ENCODE measurements around the gene PRKCE. TPM values are rescaled to one million over a fixed set of nuclear protein-coding genes. Genes with fewer than 3 reads are reported as not detected.

Gene PRKCE
- total RNA-seq, 1 experiment from 2014 or later: 2.4 TPM

DNA sequence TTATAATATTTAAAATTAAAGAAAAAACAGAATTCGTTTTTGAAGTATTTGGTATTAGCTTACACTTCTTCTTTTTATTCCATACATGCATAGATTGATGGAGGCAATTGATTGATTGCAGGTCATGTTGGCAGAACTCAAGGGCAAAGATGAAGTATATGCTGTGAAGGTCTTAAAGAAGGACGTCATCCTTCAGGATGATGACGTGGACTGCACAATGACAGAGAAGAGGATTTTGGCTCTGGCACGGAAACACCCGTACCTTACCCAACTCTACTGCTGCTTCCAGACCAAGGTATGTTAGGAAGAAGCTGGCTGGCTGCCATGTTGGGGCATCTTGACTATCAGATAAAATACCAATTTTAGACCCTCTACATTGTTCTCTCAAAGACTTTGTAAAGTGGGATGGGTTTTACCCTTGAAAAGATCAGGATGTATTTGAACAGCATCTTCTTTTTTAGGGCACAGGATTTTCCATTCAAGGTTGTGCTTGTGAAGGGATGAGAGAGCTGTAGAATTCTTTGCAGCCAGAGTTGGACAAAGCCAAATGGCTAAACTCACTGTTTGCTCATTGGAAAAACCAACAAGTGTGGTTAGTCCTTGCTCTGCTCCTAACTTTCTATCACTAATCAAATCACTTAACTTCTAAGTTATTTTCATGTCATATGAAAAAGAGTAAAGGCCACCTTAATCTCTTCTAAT is 358.9 kb downstream of the PRKCE start:
- no TSS peak for BruUV-seq (replicated peaks)
- ChIA-PET CTCF (interaction anchor here (1.0 kb wide), 2 partner anchors 356 to 452 kb away, joined by 3 to 4 read pairs; no protein-coding TSS in a partner anchor), POLR2A (ENCODE audit: low non-redundant PET) (no interaction called here)
- Histone ChIP-seq H3K4me3 (ENCODE audit: low read depth, low read length, poor library complexity, severe bottlenecking) (no peak overlapping the region), H3K27ac (ENCODE audit: low read depth, low read length, poor library complexity, severe bottlenecking) (no peak overlapping the region), H3K27me3 (replicated peaks; ENCODE audit: insufficient read depth, low read depth, low read length, poor library complexity) (no peaks in the 10 kb centered on the region), H3K4me1 (ENCODE audit: insufficient read depth, low read length, poor library complexity, severe bottlenecking) (peaks cover 5% of the 10 kb centered on the region), H3K36me3 (ENCODE audit: insufficient read depth, low read length, poor library complexity, severe bottlenecking) (no peaks in the 10 kb centered on the region), H3K9me3 (ENCODE audit: low read depth, low read length, poor library complexity, severe bottlenecking) (no peaks in the 10 kb centered on the region)
- TF ChIP-seq, protein P1, sequence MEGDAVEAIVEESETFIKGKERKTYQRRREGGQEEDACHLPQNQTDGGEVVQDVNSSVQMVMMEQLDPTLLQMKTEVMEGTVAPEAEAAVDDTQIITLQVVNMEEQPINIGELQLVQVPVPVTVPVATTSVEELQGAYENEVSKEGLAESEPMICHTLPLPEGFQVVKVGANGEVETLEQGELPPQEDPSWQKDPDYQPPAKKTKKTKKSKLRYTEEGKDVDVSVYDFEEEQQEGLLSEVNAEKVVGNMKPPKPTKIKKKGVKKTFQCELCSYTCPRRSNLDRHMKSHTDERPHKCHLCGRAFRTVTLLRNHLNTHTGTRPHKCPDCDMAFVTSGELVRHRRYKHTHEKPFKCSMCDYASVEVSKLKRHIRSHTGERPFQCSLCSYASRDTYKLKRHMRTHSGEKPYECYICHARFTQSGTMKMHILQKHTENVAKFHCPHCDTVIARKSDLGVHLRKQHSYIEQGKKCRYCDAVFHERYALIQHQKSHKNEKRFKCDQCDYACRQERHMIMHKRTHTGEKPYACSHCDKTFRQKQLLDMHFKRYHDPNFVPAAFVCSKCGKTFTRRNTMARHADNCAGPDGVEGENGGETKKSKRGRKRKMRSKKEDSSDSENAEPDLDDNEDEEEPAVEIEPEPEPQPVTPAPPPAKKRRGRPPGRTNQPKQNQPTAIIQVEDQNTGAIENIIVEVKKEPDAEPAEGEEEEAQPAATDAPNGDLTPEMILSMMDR (conservative IDR thresholded peaks at IDR 0.05; ENCODE audit: low read depth, low read length): no peak
- TF ChIP-seq EZH2 (IDR thresholded peaks at IDR 0.05; ENCODE audit: borderline replicate concordance, low read depth, low read length, poor library complexity, severe bottlenecking): no peak
- no peak for DNase-seq (ENCODE audit: low spot score)
- intact Hi-C loops (cut with micrococcal nuclease; ENCODE audit: unreplicated experiment): loop anchor here (2.0 kb wide), 1 partner anchor 354 kb away; no protein-coding TSS in a partner anchor

DNA sequence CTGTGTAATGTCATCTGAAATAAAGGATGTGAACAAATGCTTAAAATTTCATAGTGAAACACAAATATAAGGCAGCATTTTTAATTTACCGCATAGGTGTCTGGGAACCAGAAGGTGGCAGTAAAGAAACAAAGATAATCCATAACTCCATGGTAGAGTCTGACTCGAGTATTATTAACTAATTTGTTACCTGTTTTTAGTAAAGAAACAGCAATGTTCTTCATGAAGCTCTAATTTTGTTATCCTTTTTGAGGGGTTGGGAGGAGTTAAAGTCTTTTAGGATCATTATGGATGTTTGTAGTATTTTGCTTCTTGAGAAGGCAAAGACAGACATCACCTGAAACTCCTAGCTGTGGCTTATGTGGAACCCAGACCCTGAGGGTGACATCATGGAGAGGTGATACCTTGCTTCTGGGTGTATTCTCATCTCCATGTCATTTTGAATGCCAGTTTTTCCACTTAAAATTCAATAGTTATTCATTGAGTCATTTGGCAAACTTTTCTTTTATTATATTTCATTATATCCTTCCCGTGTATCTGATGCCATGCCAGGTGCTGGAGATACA is 359.5 kb downstream of the PRKCE start:
- Histone ChIP-seq H3K4me1 (ENCODE audit: insufficient read depth, low read length, poor library complexity, severe bottlenecking) (peaks cover 12% of the 10 kb centered on the region), H3K4me3 (ENCODE audit: low read depth, low read length, poor library complexity, severe bottlenecking) (no peak overlapping the region), H3K36me3 (ENCODE audit: insufficient read depth, low read length, poor library complexity, severe bottlenecking) (no peaks in the 10 kb centered on the region), H3K27me3 (replicated peaks; ENCODE audit: insufficient read depth, low read depth, low read length, poor library complexity) (no peaks in the 10 kb centered on the region), H3K27ac (ENCODE audit: low read depth, low read length, poor library complexity, severe bottlenecking) (no peak overlapping the region), H3K9me3 (ENCODE audit: low read depth, low read length, poor library complexity, severe bottlenecking) (no peaks in the 10 kb centered on the region)
- DNase-seq (ENCODE audit: low spot score): peak; percentile 57
- no peak for TF ChIP-seq EZH2 (IDR thresholded peaks at IDR 0.05; ENCODE audit: borderline replicate concordance, low read depth, low read length, poor library complexity, severe bottlenecking)
- TF ChIP-seq, protein P1 (conservative IDR thresholded peaks at IDR 0.05; ENCODE audit: low read depth, low read length): peak; percentile 73
- POLR2A ChIA-PET (ENCODE audit: low non-redundant PET): no interaction called here
- intact Hi-C loops (cut with micrococcal nuclease; ENCODE audit: unreplicated experiment): loop anchor here (2.0 kb wide), 1 partner anchor 354 kb away; no protein-coding TSS in a partner anchor
- no TSS peak for BruUV-seq (replicated peaks)
- CTCF ChIA-PET: interaction anchor here (1.0 kb wide), 2 partner anchors 356 to 451 kb away, joined by 3 to 4 read pairs; no protein-coding TSS in a partner anchor

DNA sequence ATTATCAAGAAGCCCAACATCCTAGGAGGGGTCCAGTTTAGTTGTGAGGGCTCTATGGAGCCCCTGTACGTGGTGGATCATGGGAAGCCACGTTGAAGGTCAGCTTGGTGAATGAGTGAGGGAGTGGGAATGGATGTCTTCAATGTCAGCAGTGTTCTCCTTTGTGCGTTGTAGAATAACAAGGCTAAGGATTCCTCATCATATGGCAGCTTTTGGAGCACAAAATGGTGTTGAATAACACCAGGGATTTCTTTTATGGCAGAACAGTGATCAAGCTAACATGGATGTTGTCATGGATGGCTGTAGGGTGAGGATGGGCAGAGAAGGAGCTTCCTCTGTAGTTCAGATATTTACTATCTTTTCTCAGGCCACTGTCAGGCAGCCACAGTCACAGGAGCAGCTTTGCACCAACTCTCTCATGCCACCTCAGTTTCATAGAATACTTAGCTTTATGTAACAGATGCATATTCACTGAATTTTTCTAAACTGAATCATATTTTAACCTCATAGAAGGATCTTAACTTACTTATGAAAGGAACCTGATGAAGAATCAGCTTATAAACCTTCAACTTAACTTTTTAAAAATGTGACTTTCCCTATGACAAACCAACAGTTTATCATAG is 361.3 kb downstream of the PRKCE start:
- Histone ChIP-seq H3K9me3 (ENCODE audit: low read depth, low read length, poor library complexity, severe bottlenecking) (no peaks in the 10 kb centered on the region), H3K27me3 (replicated peaks; ENCODE audit: insufficient read depth, low read depth, low read length, poor library complexity) (no peaks in the 10 kb centered on the region), H3K4me1 (ENCODE audit: insufficient read depth, low read length, poor library complexity, severe bottlenecking) (peaks cover 14% of the 10 kb centered on the region), H3K27ac (ENCODE audit: low read depth, low read length, poor library complexity, severe bottlenecking) (no peak overlapping the region), H3K4me3 (ENCODE audit: low read depth, low read length, poor library complexity, severe bottlenecking) (no peak overlapping the region), H3K36me3 (ENCODE audit: insufficient read depth, low read length, poor library complexity, severe bottlenecking) (no peaks in the 10 kb centered on the region)
- BruUV-seq (replicated peaks): no TSS peak
- ChIA-PET CTCF (interaction anchor here (1.1 kb wide), 1 partner anchor 50 kb away, joined by 4 read pairs; no protein-coding TSS in a partner anchor), POLR2A (ENCODE audit: low non-redundant PET) (no interaction called here)
- intact Hi-C loops (cut with micrococcal nuclease; ENCODE audit: unreplicated experiment): no loop called here
- DNase-seq (ENCODE audit: low spot score): no peak
- TF ChIP-seq, protein P1 (conservative IDR thresholded peaks at IDR 0.05; ENCODE audit: low read depth, low read length): no peak
- TF ChIP-seq EZH2 (IDR thresholded peaks at IDR 0.05; ENCODE audit: borderline replicate concordance, low read depth, low read length, poor library complexity, severe bottlenecking): no peak
